Cardiac muscle cell (in vitro differentiated cells and primary cell): Measurements from ENCODE around the gene WDR75. TPM values are rescaled to one million over a fixed set of nuclear protein-coding genes. Genes with fewer than 3 reads are reported as not detected.

ENCODE experiments used
- DNase-seq, 2 donors: peaks; one replicate each; pipeline versions ENCODE4 v3.0.0 to v3.0.0-alpha.2; 2010 to 2017; ENCODE audit warnings: low read depth in 1 of 2, low spot score in 1 of 2
- H3K27ac ChIP-seq: fragments of 200-600 bp; sonication (generic); 2 replicates; pipeline ENCODE4 v1.5.1; 2016
- H3K27me3 ChIP-seq: fragments of 200-600 bp; sonication (generic); 2 replicates; pipeline ENCODE4 v1.6.0; 2016; ENCODE audit warnings: control low read depth
- H3K36me3 ChIP-seq: fragments of 200-600 bp; sonication (generic); 2 replicates; pipeline ENCODE4 v1.5.1; 2016; ENCODE audit warnings: control low read depth
- H3K4me1 ChIP-seq: fragments of 200-600 bp; sonication (generic); 2 replicates; pipeline ENCODE4 v1.8.1; 2017; ENCODE audit warnings: low read depth, mild to moderate bottlenecking, mixed run types
- H3K4me3 ChIP-seq: fragments of 200-600 bp; sonication (generic); 2 replicates; pipeline ENCODE4 v1.5.1; 2016; ENCODE audit warnings: mild to moderate bottlenecking
- H3K9me3 ChIP-seq: fragments of 200-600 bp; sonication (generic); 2 replicates; pipeline ENCODE4 v1.5.1; 2017; ENCODE audit warnings: low read depth, mild to moderate bottlenecking, control low read depth
- CTCF ChIP-seq: IDR thresholded peaks from 2 replicates; pipeline ENCODE4 v1.5.1; 2012; ENCODE audit warnings: low read depth, mild to moderate bottlenecking, low read length
- polyA plus RNA-seq: library from polyadenylated mRNA; unstranded; fragments of >200 nt; fragmentation: Nextera tagmentation; extraction: Ambion mirVana; gene quantifications from 2 replicates; pipeline ENCODE4 v1.2.1, GENCODE V29; 2016
- total RNA-seq: library from RNA; depleted of rRNA; stranded (reverse); fragments of >200 nt; gene quantifications from 2 replicates; pipeline ENCODE4 v1.2.3, GENCODE V29; 2016

Gene WDR75
- total and polyA plus RNA-seq, 2 experiments from 2014 or later: 22.3 to 23.4 TPM

DNA sequence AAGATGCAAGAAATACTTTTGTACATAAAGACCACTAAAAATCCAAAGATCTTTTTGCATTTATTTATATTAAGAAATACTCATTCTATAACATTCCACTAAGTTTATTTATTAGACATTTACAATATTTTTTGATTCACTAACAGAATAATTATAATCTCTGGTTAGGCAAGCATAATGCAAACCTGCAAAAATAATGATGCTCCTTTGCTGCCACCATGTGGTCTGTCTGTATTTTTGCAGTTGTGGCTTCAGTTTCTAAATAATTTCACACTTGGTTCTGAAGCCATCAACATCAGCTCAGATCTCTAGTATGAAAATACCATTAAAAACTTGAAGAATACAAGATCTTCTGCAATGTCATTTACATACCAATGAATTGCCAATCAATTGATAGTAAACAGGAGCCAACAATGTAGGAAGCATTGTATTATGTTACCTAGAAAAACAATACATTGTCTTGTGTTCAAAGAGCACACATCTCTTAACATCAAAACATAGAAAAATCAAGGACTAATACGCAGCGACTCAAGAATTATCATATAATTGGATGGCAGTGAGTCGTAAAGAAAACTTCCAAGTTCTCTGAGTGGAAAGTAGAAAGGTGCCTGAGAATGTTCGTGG is 28.8 kb upstream of the WDR75 start:
- H3K27ac ChIP-seq: no peak overlapping the region

GRCh38 chr2:189413249-189413648 is 28.0 kb upstream of the WDR75 start:
- no peaks in the 10 kb centered on the region for H3K4me1 ChIP-seq
- H3K27ac ChIP-seq: no peak overlapping the region
- no peaks in the 10 kb centered on the region for H3K9me3 ChIP-seq
- DNase-seq: no peak
- H3K27me3 ChIP-seq: no peaks in the 10 kb centered on the region
- no peaks in the 10 kb centered on the region for H3K36me3 ChIP-seq
- TF ChIP-seq CTCF: no peak
- no peak overlapping the region for H3K4me3 ChIP-seq

More for the DNA sequence above, 28.8 kb upstream of the WDR75 start:
- peak; percentile 46 to 83 for DNase-seq
- no peaks in the 10 kb centered on the region for H3K27me3 ChIP-seq
- H3K4me3 ChIP-seq: no peak overlapping the region
- H3K9me3 ChIP-seq: no peaks in the 10 kb centered on the region
- no peaks in the 10 kb centered on the region for H3K36me3 ChIP-seq
- TF ChIP-seq CTCF: peak; percentile 55
- H3K4me1 ChIP-seq: no peaks in the 10 kb centered on the region

- Histone ChIP-seq H3K9me3 (no peaks in the 10 kb centered on the region), H3K36me3 (no peaks in the 10 kb centered on the region), H3K4me1 (no peaks in the 10 kb centered on the region), H3K27me3 (no peaks in the 10 kb centered on the region), H3K4me3 (no peak overlapping the region), H3K27ac (no peak overlapping the region)
- TF ChIP-seq CTCF: peak; percentile 18
- peak in 1 of 2 donors; percentile 87 for DNase-seq
Measured at GRCh38 chr2:189421644-189422043, 19.6 kb upstream of the WDR75 start.

GRCh38 chr2:189424961-189425360 is 16.3 kb upstream of the WDR75 start:
- TF ChIP-seq CTCF: no peak
- Histone ChIP-seq H3K27ac (no peak overlapping the region), H3K36me3 (no peaks in the 10 kb centered on the region)

DNA sequence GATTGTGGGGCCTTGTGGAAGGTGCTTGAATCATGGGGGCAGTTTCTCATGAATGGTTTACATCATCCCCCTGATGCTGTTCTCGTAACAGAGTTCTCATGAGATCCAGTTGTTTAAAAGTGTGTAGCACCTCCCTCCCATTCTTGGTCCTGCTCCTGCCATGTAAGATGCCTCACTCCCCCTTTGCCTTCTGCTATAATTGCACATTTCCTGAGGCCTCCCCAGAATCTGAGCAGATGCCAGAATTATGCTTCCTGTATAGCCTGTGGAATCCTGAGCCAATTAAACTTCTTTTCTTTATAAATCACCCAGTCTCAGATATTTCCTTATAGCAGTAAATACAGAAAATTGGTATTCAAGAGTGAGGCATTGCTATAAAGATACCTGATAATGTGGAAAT is 15.6 kb upstream of the WDR75 start:
- peak in 1 of 2 donors; percentile 36 for DNase-seq
- Histone ChIP-seq H3K4me1 (no peaks in the 10 kb centered on the region), H3K27me3 (no peaks in the 10 kb centered on the region), H3K36me3 (no peaks in the 10 kb centered on the region), H3K4me3 (no peak overlapping the region), H3K27ac (no peak overlapping the region), H3K9me3 (no peaks in the 10 kb centered on the region)
- TF ChIP-seq CTCF: no peak

More at GRCh38 chr2:189424961-189425360, 16.3 kb upstream of the WDR75 start:
- Histone ChIP-seq H3K4me1 (no peaks in the 10 kb centered on the region), H3K27me3 (no peaks in the 10 kb centered on the region), H3K9me3 (no peaks in the 10 kb centered on the region), H3K4me3 (no peak overlapping the region)
- no peak for DNase-seq

- Histone ChIP-seq H3K27me3 (no peaks in the 10 kb centered on the region), H3K4me1 (no peaks in the 10 kb centered on the region), H3K36me3 (no peaks in the 10 kb centered on the region), H3K4me3 (no peak overlapping the region), H3K27ac (no peak overlapping the region), H3K9me3 (no peaks in the 10 kb centered on the region)
- no peak for DNase-seq
- no peak for TF ChIP-seq CTCF
Measured at GRCh38 chr2:189426886-189427285, 14.4 kb upstream of the WDR75 start.
